Astrocyte (in vitro differentiated cells and primary cell): ENCODE measurements around the gene PTH1R.

ENCODE experiments used
- EZH2 ChIP-seq: IDR thresholded peaks from 2 replicates; pipeline ENCODE4 v1.6.1; 2012; ENCODE audit warnings: mild to moderate bottlenecking, low read length, inconsistent platforms; ENCODE audit not compliant: insufficient read depth
- TF ChIP-seq, protein P1 (sequence below): IDR thresholded peaks from 2 replicates; pipeline ENCODE4 v1.5.1; 2011; ENCODE audit warnings: low read depth, mild to moderate bottlenecking, inconsistent platforms, low read length, moderate library complexity; ENCODE audit not compliant: insufficient read depth

DNA sequence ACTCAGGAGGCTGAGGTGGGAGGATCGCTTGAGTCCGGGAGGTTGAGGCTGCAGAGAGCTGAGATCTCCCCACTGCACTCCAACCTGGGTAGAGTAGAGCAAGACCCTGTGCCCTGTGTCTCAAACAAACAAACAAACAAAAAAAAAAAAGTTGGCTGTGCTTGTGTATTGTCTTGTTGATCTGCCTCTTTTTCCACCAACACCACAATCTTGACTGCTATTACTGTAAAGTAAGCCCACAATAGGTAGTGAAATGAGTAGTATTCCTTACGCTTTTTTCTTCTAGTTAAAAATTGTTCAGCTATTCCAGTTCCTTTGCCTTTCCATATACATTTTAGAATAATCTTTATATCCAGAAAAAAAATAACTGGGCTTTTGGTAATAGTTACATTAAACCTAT is 35.5 kb downstream of the PTH1R start:
- no peak for TF ChIP-seq EZH2
- TF ChIP-seq, protein P1, sequence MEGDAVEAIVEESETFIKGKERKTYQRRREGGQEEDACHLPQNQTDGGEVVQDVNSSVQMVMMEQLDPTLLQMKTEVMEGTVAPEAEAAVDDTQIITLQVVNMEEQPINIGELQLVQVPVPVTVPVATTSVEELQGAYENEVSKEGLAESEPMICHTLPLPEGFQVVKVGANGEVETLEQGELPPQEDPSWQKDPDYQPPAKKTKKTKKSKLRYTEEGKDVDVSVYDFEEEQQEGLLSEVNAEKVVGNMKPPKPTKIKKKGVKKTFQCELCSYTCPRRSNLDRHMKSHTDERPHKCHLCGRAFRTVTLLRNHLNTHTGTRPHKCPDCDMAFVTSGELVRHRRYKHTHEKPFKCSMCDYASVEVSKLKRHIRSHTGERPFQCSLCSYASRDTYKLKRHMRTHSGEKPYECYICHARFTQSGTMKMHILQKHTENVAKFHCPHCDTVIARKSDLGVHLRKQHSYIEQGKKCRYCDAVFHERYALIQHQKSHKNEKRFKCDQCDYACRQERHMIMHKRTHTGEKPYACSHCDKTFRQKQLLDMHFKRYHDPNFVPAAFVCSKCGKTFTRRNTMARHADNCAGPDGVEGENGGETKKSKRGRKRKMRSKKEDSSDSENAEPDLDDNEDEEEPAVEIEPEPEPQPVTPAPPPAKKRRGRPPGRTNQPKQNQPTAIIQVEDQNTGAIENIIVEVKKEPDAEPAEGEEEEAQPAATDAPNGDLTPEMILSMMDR = no peak
